CD4-positive, alpha-beta T cell treated with Interleukin-12 subunit alpha and Interleukin-12 subunit beta, for 1 hour (primary cell): Measurements from ENCODE around the gene MTCL1.
"Not testable (repeated sequence)": the region's sequence is repeated elsewhere in the genome, so short reads cannot be mapped to it uniquely, and the experiment has no call there.

Experiments
- DNase-seq: peaks from one replicate; pipeline ENCODE4 v3.0.0-alpha.2; 2020

The MTCL1 gene

DNA sequence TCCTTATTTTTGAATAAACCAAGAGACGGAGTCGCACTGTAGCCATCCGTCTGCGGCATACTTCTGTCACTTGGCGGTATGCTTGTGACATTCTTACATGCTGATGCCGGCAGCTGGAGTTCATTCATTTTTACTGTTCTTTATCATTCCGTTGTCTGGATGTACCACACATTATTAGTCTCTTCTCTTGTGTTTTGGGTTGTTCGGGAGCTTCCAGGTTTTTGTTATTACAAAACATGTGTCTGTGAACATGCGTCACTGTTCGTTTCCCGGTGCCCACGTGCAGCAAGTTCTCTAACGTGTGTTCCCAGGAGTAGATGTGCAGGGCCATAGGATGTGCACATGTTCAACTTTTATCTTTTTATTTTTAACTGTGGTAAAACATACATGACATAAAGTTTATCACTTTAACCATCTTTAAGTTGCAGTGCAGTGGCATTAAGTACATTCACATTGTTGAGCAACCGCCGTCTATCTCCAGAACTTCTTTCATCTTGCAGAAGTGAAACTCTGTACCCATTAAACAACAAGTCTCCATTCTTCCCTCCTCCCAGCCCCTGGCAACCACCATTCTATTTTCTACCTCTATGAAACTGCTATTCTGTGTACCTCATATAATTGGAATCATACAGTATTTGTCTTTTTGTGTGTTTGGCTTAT lies 40.1 kb downstream of the MTCL1 start:
- no peak for DNase-seq

DNA sequence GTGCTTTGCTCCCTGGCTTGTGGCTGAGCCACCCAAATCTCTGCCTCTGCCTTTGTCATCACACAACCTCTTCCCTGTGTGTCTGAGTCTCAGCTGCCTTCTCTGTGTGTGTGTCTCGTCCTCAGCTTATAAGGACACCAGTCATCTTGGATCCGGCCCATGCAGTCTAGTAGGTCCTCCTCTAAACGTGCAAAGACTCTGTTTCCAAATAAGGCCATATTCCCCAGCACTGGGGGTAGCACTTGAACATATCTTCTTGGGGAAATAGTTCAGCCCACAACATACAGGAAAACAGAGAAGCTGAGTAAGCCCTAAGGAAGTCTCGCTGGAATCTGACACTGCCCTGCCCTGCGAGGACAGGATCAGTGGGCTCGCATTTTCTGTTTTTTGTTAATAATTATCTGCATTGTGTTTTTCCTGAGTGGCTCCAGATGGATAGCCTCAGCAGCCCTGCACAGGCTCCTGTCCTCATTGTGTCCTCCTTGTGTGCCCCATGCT lies 42.1 kb downstream of the MTCL1 start:
- no peak for DNase-seq

DNA sequence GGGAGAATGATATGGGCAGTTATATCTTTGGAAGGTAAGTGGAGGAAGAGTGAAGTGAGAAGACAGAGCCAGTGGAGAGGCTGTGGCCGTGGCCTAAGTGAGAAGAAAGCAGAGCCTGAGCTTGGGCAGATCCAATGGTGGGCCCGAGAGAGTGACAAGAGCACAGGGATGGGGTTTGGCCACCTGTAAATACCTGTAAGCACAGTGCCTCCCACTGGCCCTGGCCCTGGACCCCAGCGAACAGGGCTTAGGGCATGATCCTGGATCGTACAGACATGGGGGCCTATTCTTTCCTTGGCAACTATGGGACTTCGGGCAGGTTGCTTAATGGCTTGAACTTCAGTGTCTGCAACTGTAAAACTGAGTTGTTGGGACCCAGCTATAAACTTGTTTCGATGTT lies 44.1 kb downstream of the MTCL1 start:
- DNase-seq: no peak

DNA sequence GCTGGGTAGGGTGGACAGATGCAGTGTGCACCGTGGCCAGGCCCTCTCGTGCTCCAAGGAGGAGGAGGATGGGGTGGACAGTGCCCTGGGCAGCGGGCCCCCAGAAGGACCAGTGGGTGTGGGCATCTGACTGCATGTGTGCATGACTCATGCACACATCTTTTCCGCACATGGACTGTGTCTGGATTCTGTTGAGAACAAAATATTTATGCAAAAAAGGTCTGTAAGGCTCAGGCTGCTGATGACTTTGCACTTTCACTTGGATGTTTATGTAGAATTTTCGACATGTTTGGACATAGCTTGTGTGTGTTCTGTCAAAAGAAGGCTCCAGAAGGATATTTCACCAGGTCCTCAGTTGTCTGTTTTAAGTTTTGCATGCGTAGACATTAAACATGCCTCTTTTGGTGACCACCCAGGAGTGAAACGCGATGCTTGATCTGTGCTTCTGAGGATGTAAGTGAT lies 45.6 kb downstream of the MTCL1 start:
- no peak for DNase-seq

DNA sequence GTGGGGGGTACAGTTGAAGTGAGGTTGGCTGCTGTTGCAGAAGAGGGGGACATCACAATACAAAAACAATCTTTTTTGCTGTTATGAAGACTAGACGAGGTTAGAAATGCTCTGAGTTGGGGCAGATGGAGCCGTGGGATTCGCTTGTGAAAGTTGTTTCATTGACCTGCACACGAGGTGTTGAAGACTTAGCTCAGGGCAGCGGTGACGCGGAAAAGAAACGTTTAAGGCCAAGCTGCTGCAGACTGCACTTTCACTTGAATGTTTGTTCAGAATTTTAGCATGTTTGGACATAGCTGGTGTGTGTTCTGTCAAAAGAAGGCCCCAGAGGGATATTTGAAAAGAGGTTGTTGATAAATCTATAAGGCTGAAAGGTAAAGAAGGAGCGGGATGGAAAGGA lies 46.3 kb downstream of the MTCL1 start:
- DNase-seq: no peak

DNA sequence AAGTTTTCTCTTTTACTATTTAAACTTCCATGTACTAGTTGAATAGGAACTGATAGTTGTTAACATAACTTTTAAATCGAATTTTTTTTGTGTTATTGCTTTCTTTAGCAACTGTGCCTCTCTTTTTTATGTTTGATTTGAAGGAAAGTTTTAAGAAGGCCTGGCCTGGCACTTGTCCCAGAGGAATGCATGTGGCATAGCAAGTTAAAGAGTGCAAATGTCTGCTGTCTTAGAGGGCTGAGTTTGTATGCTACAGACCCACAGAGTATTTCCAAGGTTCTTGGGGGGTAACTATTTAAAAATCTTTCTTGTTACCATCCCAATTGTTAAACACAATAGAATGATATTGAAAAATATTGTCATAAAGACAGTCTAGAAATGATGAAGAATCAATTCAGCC lies 47.0 kb downstream of the MTCL1 start:
- no peak for DNase-seq

DNA sequence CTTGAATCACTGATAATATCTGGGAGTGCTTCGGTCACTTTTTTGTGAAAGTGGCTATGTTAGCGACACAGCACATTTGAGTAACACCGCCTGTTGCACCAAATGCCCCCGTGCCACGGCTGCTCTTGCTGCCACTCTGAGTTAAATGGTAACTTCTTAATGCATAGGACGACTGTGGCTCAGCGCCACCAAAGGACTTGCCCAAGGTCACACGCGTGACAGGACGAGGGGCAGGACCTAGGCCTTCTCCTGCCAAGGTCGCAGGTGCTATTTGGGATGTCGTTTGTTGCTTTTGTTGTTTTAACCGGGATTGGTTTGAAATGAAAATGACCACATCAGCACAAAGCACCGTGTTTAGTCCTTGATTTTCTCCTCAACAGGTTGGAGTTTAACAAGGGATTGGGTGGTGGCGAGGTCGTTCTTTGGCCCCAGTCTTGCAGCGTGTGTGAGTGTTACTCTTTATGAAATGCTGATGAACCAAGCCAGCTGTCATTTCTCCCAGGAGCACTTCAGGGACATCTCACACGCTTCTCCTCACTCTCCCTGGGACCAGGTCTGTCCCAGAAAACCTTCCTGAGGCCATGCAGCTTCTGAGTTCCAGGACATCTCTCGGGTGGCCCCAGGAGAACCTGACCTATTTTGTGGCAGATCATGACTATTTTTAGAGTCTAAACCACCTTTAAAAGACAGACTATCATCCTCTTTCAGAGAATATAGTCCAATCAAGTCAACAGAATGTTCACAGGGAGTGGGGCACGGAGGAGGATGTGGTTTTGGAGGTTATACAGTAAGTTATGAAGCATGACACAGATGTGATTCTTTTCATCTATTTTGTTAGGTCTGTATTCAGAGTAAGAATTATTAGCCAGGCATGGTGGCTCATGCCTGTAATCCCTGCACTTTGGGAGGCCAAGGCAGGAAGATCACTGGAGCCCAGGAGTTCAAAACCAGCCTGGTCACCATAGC lies 49.9 kb downstream of the MTCL1 start:
- DNase-seq: peak; percentile 66

DNA sequence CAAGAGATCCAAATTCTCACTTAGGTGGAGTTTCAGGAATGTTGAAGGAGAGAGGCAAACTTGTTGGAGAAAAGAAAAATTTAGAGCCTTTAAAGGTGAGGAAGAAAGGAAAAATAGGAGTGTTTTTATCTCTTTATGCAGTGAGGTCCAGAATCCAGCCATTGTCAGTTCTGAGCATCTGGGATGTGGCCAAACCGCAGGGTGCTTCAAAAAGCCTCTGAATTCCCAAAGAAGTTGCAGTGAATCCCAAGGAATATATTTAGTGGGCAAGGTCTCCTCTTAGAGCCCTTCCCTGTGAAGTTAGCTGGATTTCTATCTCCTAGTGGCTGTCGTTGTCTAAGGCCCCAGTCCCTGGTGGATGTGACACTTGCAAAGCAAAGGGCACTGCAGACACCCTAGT lies 51.2 kb downstream of the MTCL1 start:
- no peak for DNase-seq

DNA sequence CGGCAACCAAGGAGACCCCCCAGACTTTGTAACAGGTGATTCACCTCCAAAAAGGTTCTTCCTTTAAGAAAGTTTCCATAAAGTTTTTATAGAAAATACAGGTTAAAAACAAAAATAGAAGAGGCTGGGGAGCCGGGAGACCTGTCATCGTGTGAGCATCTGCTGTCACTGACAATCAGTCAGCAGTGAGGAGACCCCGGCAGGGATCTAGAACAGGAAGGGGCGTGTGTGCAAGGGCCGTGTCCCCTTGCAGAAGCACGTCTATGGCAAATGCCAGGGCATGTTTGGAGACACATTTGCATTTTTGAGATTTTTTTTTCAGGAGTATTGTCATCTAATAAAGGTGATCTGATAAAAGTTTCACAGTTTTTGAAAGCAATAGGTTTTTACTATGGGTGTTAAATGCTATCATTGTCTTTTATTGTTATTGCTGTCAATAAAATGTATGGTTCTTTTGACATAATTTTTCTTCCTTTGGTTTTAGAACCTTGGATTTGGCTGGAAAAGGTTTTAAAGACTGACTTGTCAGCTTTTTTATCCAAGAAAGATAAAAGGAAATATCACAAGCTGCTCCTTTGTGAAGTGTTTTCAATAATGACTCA lies 52.1 kb downstream of the MTCL1 start:
- DNase-seq: no peak

DNA sequence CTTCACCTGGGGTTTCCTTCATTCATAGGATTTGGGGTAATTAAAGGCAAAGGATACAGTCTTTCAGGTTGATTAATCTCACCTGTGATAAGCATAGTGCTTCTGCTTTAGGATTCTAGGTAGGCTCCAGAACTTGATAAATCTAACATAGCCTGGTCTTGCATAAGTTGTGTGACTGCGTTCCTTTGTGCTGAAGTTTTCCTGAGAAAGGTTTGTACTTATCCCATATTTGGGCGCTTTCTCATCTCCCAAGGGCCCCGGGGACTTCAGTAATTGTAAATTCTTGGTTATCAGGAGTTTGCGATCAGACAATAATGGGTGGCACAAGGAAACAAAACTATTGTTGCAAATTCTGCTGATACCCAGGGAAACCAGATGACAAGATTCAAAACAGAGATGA lies 53.1 kb downstream of the MTCL1 start:
- no peak for DNase-seq

DNA sequence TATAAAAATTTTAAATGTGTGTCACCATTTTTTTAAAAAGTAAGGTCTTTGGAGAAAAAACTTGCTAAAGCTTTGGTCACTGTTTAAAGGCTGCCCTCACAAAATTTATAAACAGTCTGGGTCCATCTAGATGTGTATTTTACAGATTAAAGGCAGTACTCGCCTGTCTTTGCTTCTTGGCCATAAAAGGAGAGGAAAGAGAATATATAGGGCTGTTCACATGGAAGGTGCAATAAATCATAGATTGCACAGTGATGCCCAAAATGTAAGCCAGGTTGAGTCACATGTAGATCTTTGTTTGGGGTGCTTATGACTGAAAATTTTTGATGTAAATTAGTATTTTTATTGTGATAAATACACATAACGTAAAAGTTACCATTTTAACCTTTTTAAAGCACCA lies 55.6 kb downstream of the MTCL1 start:
- DNase-seq: no peak

DNA sequence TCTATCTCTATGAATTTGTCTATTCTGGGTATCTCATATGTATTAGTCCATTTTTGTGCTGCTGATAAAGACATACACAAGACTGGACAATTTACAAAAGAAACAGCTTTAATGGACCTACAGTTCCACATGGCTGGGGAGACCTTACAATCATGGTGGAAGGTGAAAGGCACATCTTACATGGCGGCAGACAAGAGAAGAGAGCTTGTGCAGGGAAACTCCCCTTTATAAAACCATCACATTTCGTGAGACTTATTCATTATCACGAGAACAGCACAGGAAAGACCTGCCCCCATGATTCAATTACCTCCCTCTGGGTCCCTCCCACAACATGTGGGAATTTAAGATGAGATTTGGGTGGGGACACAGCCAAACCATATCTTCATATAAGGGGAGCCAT lies 56.2 kb downstream of the MTCL1 start:
- DNase-seq: not testable (repeated sequence)

DNA sequence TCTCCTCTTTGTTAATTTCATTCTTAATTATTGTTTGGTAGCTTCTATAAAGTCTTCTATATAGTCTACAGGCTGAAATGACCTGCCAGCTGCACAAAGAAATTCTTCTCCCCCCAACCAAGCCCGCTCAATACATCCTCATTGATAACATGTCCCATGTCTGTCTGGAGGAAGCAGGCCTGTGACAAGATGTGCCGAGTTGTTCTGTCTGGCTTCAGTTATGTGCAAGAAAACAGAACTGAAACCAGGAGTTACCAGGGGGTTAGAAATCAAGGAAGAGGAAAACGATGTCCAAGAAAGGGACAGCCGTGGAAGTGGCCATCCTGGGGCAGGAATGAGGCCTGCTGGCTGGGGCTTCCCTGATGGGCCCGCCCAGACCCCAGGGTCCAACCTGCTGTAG lies 57.6 kb downstream of the MTCL1 start:
- DNase-seq: no peak

DNA sequence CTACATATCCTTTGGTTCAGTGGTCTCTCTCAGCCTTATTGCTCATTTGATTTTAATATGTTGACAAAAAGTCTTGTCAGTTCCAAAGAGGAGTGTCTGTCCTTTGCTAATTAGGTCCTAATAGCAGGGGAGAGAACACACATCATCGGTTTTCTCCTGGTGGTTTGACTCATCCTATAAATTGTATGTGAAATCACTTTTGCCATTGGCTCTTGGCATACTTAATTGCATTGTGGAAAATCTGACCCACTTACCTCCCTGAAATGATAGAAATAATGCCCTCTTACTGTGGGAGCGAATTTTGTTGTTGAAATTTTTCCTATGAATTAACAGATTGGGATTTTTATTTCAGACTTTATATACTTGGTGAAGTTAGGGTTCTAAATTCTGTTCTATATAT lies 58.3 kb downstream of the MTCL1 start:
- DNase-seq: no peak

DNA sequence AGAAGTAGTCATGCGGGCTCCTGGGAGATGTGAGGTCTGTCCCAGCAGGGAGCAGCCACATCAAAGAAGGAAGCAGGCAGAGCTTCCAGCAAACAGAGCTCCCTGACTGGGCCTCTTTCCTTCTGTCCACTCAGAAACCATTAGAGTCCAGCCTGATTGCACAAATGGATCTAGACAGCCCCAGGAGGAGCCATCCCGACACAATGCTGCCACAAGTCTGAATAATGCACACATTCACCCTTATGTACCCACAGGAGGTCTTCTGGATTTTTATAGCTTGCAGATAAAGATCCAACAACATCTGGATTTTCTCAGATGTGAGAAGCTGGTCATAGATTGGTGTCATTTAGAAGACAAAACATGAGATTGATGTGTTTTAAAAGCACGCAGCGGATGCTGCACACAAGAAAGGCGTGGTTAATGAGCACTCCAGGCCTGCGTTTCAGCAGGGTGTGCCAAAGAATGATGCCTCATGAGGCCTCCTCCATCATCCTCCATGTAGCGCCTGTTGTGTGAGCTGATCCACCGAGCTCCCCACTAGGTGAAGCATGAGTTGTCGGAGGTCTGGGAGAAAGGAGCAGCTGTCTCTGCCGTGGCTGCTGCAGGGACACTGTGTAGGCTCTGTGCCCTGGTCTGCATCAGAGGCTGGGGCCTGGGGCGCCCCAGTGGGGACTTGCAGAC lies 60.6 kb downstream of the MTCL1 start:
- DNase-seq: no peak

DNA sequence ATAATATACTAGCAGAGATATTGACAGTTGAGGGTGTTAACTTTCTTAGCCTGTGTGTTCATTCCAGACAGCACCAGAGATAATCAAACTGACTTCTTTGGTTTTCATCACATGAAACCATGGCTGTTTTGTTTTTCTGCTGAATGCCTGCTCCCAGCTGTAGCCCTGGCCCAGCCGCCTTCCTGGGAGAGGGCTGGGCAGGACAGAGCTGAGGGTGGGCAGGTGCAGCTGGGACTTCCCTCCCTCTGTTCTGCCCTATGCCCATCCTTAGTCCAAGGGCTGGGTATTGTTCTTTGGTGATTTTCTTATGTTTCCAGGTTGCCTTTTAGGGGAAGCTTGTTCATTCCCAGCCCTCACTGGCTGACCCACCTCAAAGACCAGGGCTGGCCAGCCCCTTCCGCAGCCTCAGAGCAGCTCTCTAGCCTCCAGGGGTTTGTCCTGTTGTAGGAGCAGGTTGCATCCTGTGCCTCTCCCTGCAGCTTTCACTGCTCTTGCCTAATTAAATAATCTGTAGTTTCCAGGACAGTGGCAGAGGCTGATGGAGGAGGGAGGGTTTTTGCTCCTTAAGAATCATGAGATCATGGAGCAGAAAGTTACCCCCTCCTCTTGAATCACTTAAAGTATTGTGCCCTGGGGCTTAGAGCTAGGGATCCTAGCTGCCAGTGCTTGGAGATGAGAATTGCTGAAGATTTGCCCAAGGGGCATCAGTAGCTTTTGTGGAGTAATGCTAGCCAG lies 61.4 kb downstream of the MTCL1 start:
- DNase-seq: no peak

DNA sequence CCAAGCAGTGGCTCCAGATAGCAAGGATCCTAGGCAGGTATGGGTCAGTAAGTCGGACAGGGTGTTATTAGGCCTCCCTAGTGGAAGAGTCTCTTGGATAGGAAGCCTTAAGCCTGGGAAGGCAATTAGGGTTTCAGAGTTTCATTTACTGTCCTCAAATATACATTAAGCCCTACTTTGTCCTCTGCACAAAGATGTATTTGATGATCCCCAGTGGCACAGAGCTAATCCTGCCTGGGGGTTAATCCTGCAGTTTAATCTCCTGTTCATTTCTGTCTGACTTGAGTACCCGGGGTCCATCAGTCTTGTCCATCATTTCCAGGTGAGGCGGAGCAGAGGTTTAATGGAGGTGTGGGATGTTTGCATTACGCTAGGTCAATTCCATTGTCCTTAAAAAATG lies 62.0 kb downstream of the MTCL1 start:
- no peak for DNase-seq

DNA sequence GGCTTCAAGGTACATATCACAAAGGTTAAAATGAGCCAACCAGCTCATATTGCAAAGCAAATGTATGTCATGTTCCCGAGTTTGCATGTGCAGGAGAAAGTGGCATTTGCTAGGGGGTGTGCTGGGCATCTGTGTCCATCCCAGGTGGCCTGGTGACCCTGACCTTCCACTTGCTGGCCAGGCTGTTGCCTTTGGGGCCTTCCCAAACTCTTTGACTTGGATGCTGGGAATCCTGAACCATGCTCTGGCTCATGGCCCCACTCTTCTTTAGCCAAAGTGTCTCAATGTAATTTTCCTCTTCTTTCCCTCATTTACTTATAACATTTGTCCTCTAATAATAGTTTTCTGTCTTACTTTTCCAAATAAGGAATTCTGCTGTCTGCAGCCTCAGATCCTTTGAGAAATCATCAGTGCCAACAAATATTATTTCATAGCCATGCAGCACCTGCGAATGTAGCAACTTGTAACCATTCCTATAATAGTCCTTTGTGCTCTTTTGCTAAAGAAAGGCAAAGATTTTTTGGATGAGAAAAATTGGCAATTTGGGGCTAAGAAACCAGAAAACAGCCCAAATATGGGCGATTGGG lies 64.2 kb downstream of the MTCL1 start:
- no peak for DNase-seq

DNA sequence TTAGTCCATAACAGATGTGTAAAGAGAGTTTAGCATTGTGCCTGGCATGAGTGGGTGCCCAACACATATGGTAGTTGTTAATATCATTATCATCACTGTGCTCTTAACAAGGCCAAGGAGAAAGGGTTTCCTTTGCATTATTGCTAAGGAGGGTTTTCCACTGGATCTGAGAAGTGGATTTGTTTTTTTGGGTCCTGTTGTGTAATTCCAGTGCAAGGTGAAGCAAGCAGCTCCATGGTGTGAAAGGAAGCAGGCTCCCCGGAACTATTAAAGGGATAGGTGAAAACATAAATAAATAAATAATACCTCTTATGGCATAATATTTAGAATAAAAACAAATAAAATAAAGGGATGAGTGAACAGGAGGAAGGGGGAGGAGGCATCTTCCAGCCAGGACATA lies 65.3 kb downstream of the MTCL1 start:
- DNase-seq: no peak

DNA sequence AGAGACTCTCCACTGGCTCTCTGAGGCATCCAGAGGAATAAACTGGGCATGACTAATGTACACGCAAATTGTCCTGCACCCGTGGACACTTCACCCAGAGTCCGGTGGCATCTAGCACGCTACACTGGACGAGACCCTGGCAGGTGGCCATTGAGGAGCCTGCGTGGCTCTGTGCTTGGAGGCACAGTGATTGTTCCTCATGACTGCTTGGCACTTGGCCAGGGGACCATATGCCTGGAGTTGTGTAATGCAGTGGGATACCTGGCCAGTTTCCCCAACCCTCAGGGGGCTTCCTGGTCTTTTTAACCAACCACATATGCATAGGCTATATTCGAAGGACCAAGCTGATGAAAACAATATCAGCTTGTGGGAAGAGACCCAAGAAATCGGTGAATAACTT lies 66.6 kb downstream of the MTCL1 start:
- no peak for DNase-seq

DNA sequence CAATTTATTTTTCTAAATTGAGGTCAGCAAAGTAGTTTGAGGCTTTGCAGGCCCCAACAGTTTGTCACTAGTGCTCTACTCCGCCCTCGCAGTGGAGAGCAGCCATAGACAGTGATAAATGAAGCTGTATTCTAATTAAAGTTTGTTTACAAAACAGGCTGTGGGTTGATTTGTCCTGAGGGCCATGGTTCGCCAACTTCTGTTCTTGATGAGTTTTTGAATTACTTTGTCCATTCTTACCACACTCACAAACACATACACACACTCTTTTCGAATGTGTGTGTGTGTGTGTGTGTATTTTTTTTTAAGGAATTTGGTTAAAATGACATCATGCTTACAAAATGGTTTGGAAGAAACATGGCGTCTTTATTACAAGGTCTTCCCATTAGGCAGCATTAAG lies 68.6 kb downstream of the MTCL1 start:
- no peak for DNase-seq
